ENCODE measurements around the gene CEPT1.

CEPT1 gene

GRCh38 chr1:111127923-111128643, 11.9 kb upstream of the CEPT1 start:
- Histone ChIP-seq H3K36me3 (ENCODE audit: low read length) (peaks cover 46% of the 10 kb centered on the region), H3K4me3 (ENCODE audit: insufficient read depth, low read length, poor library complexity, severe bottlenecking) (peak overlapping the region; percentile 50), H3K27ac (ENCODE audit: low read depth, low read length) (peak overlapping the region; percentile 100), H3K4me2 (ENCODE audit: low read depth, low read length, poor library complexity, severe bottlenecking) (peak overlapping the region; percentile 93), H3F3A (ENCODE audit: insufficient read depth) (peaks cover 54% of the 10 kb centered on the region), H3K79me2 (ENCODE audit: insufficient read depth, low read length) (peaks cover 16% of the 10 kb centered on the region), H2AFZ (ENCODE audit: low read depth, low read length, severe bottlenecking) (no peak overlapping the region), H3K9me2 (replicated peaks; ENCODE audit: insufficient read depth, low read length) (no peaks in the 10 kb centered on the region), H3K27me3 (ENCODE audit: low read length) (no peaks in the 10 kb centered on the region), H4K20me1 (ENCODE audit: low read depth, low read length) (no peaks in the 10 kb centered on the region), H3K9ac (ENCODE audit: low read length) (peak overlapping the region; percentile 54), H3K9me3 (ENCODE audit: insufficient read depth, low read length) (no peaks in the 10 kb centered on the region)
- TF ChIP-seq EZH2phosphoT487 (conservative IDR thresholded peaks at IDR 0.05; ENCODE audit: low read length), result no peak
- TF ChIP-seq CTCF (IDR thresholded peaks at IDR 0.05; ENCODE audit: insufficient read depth, low read length, poor library complexity, severe bottlenecking), result no peak

- H3K9me2 ChIP-seq (replicated peaks; ENCODE audit: insufficient read depth, low read length), result no peaks in the 10 kb centered on the region
- H3K79me2 ChIP-seq (ENCODE audit: insufficient read depth, low read length), result peaks cover 16% of the 10 kb centered on the region
- H3K9me3 ChIP-seq (ENCODE audit: insufficient read depth, low read length), result no peaks in the 10 kb centered on the region
- TF ChIP-seq CTCF (IDR thresholded peaks at IDR 0.05; ENCODE audit: insufficient read depth, low read length, poor library complexity, severe bottlenecking), result no peak
- TF ChIP-seq EZH2phosphoT487 (conservative IDR thresholded peaks at IDR 0.05; ENCODE audit: low read length), result no peak
- H3K4me3 ChIP-seq (ENCODE audit: insufficient read depth, low read length, poor library complexity, severe bottlenecking), result peak overlapping the region; percentile 38
- peak overlapping the region; percentile 100 for H3K27ac ChIP-seq (ENCODE audit: low read depth, low read length)
- H3K4me2 ChIP-seq (ENCODE audit: low read depth, low read length, poor library complexity, severe bottlenecking), result peak overlapping the region; percentile 93
- peak overlapping the region; percentile 45 for H3K9ac ChIP-seq (ENCODE audit: low read length)
- H3K36me3 ChIP-seq (ENCODE audit: low read length), result peaks cover 34% of the 10 kb centered on the region
- H4K20me1 ChIP-seq (ENCODE audit: low read depth, low read length), result no peaks in the 10 kb centered on the region
- H3K27me3 ChIP-seq (ENCODE audit: low read length), result no peaks in the 10 kb centered on the region
- H3F3A ChIP-seq (ENCODE audit: insufficient read depth), result peaks cover 61% of the 10 kb centered on the region
- H2AFZ ChIP-seq (ENCODE audit: low read depth, low read length, severe bottlenecking), result no peak overlapping the region
Observed at GRCh38 chr1:111129376-111129775, 10.6 kb upstream of the CEPT1 start.

GRCh38 chr1:111131693-111132092, 8.3 kb upstream of the CEPT1 start:
- Histone ChIP-seq H3K4me3 (ENCODE audit: insufficient read depth, low read length, poor library complexity, severe bottlenecking) (no peak overlapping the region), H3K4me2 (ENCODE audit: low read depth, low read length, poor library complexity, severe bottlenecking) (peak overlapping the region; percentile 2), H3K9me3 (ENCODE audit: insufficient read depth, low read length) (no peaks in the 10 kb centered on the region), H4K20me1 (ENCODE audit: low read depth, low read length) (no peaks in the 10 kb centered on the region), H3K9ac (ENCODE audit: low read length) (no peak overlapping the region), H3K9me2 (replicated peaks; ENCODE audit: insufficient read depth, low read length) (no peaks in the 10 kb centered on the region), H3F3A (ENCODE audit: insufficient read depth) (peaks cover 74% of the 10 kb centered on the region), H2AFZ (ENCODE audit: low read depth, low read length, severe bottlenecking) (no peak overlapping the region), H3K27me3 (ENCODE audit: low read length) (no peaks in the 10 kb centered on the region), H3K79me2 (ENCODE audit: insufficient read depth, low read length) (peaks cover 10% of the 10 kb centered on the region), H3K36me3 (ENCODE audit: low read length) (peaks cover 19% of the 10 kb centered on the region), H3K27ac (ENCODE audit: low read depth, low read length) (peak overlapping the region; percentile 59)
- TF ChIP-seq EZH2phosphoT487 (conservative IDR thresholded peaks at IDR 0.05; ENCODE audit: low read length) (no peak), CTCF (IDR thresholded peaks at IDR 0.05; ENCODE audit: insufficient read depth, low read length, poor library complexity, severe bottlenecking) (no peak)
